Progenitor cell of endocrine pancreas (in vitro differentiated cells): ENCODE data around the gene NELL1. TPM values are rescaled to one million over a fixed set of nuclear protein-coding genes. Genes with fewer than 3 reads are reported as not detected.

Experiments used
- DNase-seq: peaks from one replicate; pipeline ENCODE4 v3.0.0; 2021; ENCODE audit warnings: low spot score; ENCODE audit not compliant: unreplicated experiment
- H3K27ac Mint-ChIP-seq: 2 replicates; pipeline ENCODE4 v1.8.0; 2021; ENCODE audit warnings: mild to moderate bottlenecking, moderate library complexity, mixed read lengths
- H3K27me3 Mint-ChIP-seq: 2 replicates; pipeline ENCODE4 v1.8.0; 2021; ENCODE audit warnings: mixed read lengths
- H3K36me3 Mint-ChIP-seq: 2 replicates; pipeline ENCODE4 v1.8.0; 2022; ENCODE audit warnings: mixed read lengths; ENCODE audit not compliant: insufficient read depth
- H3K4me1 Mint-ChIP-seq: 2 replicates; pipeline ENCODE4 v1.8.0; 2021; ENCODE audit warnings: low read depth, mixed read lengths
- H3K4me3 Mint-ChIP-seq: 2 replicates; pipeline ENCODE4 v1.8.0; 2021; ENCODE audit warnings: low read depth, mild to moderate bottlenecking, moderate library complexity, mixed read lengths
- H3K9me3 Mint-ChIP-seq: 2 replicates; pipeline ENCODE4 v1.8.0; 2021; ENCODE audit warnings: low read depth, mixed read lengths
- total RNA-seq: library from RNA; stranded (reverse); gene quantifications from 2 replicates; pipeline ENCODE4 v1.2.1, GENCODE V29; 2021
- TF ChIP-seq, protein P1 (sequence below): fragments of 200-600 bp; sonication (generic); IDR thresholded peaks from one replicate; pipeline ENCODE4 v1.5.0; 2021; ENCODE audit warnings: antibody characterized with exemption, mild to moderate bottlenecking; ENCODE audit not compliant: unreplicated experiment

The NELL1 gene
- total RNA-seq, 1 donor from 2014 or later: 2.2 TPM

DNA sequence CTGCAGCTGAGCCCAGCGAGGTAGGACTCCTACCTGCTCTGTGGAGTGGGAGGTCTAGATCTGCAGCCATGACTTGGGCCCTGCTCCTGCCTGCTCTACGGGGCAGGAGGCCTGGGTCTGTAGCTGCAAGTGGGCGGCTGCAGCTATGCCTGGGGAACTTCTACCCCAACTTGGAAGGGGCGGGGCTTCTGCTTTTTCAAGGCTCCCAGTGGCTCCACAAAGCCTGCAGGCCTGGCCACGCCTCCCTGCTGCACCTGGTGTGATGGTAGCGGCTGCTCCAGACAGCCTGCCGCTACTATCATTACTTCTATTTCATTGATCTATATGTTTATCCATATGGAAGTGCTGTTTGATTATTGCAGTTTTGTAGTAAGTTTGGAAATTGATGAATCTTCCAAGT, 121.2 kb downstream of the NELL1 start:
- H3K36me3 Mint-ChIP-seq: no peaks in the 10 kb centered on the region
- DNase-seq: no peak

DNA sequence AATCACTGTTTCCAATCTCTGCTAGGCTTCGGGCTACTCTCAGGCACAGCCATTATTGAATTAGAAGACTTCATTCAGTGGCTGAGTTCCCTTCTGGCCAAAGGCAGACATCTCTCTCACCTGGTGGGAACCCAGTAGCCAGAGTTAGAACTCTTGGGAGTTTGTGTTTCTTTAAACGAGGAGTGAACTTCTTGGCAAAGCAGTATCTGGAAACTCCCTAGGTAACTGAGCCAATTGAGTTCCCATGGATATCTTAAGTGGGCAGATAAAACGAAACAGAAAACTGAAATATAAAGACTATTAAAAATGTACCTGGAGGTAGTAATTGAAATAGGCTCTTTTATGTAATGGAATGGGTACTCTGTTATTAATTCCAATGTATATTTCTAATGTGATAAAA, 125.6 kb downstream of the NELL1 start:
- TF ChIP-seq, protein P1, sequence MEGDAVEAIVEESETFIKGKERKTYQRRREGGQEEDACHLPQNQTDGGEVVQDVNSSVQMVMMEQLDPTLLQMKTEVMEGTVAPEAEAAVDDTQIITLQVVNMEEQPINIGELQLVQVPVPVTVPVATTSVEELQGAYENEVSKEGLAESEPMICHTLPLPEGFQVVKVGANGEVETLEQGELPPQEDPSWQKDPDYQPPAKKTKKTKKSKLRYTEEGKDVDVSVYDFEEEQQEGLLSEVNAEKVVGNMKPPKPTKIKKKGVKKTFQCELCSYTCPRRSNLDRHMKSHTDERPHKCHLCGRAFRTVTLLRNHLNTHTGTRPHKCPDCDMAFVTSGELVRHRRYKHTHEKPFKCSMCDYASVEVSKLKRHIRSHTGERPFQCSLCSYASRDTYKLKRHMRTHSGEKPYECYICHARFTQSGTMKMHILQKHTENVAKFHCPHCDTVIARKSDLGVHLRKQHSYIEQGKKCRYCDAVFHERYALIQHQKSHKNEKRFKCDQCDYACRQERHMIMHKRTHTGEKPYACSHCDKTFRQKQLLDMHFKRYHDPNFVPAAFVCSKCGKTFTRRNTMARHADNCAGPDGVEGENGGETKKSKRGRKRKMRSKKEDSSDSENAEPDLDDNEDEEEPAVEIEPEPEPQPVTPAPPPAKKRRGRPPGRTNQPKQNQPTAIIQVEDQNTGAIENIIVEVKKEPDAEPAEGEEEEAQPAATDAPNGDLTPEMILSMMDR: no peak
- Mint-ChIP-seq H3K9me3 (no peaks in the 10 kb centered on the region), H3K4me1 (no peaks in the 10 kb centered on the region), H3K27me3 (no peaks in the 10 kb centered on the region), H3K27ac (no peak overlapping the region), H3K36me3 (no peaks in the 10 kb centered on the region), H3K4me3 (no peak overlapping the region)
- DNase-seq: no peak

More for the DNA sequence above, 121.2 kb downstream of the NELL1 start:
- H3K4me3 Mint-ChIP-seq: no peak overlapping the region
- TF ChIP-seq, protein P1: no peak
- H3K27me3 Mint-ChIP-seq: no peaks in the 10 kb centered on the region
- no peak overlapping the region for H3K27ac Mint-ChIP-seq
- H3K9me3 Mint-ChIP-seq: no peaks in the 10 kb centered on the region
- no peaks in the 10 kb centered on the region for H3K4me1 Mint-ChIP-seq

DNA sequence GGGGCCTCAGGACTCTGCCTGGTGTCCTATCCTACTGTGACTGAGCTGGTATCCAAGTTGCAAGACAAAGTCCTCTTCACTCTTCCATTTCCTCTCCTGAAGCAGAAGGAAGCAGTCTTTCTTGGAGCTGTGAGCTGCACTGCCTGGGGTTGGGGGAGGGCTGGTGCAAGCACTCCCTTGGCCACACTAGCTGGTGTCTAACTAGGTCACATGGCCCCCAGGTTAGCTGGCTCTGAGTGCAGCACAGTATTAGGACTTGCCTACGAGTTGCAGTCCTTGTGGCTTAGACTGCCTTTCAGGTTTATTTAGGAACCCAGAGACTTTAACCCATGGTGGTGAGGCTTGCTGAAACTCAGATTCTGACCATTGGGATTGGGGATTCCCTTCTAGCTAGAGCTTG, 138.9 kb downstream of the NELL1 start:
- H3K9me3 Mint-ChIP-seq: peaks cover 12% of the 10 kb centered on the region

DNA sequence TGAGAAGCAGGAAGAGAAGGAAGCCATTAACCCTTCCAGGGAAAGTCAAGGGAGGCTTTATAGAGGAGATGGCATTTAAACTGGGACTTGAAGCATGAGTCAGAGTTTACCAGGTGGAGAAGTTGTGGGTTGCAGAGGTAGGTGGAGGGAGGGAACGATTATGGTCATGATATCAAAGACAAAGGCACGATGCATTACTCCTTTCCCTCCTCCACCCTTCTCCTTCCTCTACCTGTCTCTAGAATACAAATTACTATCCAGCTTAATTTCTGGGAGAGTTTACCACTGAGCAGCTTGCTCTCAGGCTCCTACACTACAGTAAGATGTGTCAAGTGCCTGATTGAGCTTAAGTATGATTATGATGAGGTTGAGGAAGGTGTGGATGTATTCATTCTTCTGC, 151.7 kb downstream of the NELL1 start:
- no peaks in the 10 kb centered on the region for H3K4me1 Mint-ChIP-seq
- no peak for DNase-seq
- no peaks in the 10 kb centered on the region for H3K27me3 Mint-ChIP-seq
- TF ChIP-seq, protein P1: no peak
- H3K9me3 Mint-ChIP-seq: no peaks in the 10 kb centered on the region
- no peak overlapping the region for H3K27ac Mint-ChIP-seq
- no peak overlapping the region for H3K4me3 Mint-ChIP-seq
- H3K36me3 Mint-ChIP-seq: no peaks in the 10 kb centered on the region

More for the DNA sequence above, 138.9 kb downstream of the NELL1 start:
- no peak overlapping the region for H3K27ac Mint-ChIP-seq
- H3K4me3 Mint-ChIP-seq: no peak overlapping the region
- no peaks in the 10 kb centered on the region for H3K36me3 Mint-ChIP-seq
- TF ChIP-seq, protein P1: no peak
- H3K4me1 Mint-ChIP-seq: no peaks in the 10 kb centered on the region
- no peaks in the 10 kb centered on the region for H3K27me3 Mint-ChIP-seq
- no peak for DNase-seq

DNA sequence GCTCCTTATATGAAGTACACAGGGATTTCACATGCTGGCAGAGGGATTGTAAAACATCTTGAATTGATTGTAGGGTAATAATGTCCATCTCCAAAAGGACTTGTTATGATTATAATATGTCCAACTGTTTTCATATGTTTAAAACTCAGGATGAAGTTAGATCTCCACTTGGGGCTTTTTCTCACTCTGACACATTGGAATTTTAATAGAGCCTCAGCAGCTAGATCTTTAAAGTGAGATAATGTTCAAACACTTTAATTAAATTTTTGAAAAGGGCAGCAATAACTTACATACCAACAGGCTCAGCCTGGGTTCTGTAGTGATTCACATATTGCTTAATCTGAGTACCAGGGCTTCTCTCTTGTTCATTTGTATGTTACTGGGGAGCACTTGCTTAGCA, 152.1 kb downstream of the NELL1 start:
- no peak for DNase-seq
- Mint-ChIP-seq H3K9me3 (no peaks in the 10 kb centered on the region), H3K27ac (no peak overlapping the region), H3K4me1 (no peaks in the 10 kb centered on the region), H3K4me3 (no peak overlapping the region), H3K27me3 (no peaks in the 10 kb centered on the region), H3K36me3 (no peaks in the 10 kb centered on the region)
- TF ChIP-seq, protein P1: no peak
